ENCODE data around the gene C1S. TPM values are rescaled to one million over a fixed set of nuclear protein-coding genes. Genes with fewer than 3 reads are reported as not detected.

C1S gene
- total RNA-seq, 1 donor from 2014 or later: 5.8 TPM

DNA sequence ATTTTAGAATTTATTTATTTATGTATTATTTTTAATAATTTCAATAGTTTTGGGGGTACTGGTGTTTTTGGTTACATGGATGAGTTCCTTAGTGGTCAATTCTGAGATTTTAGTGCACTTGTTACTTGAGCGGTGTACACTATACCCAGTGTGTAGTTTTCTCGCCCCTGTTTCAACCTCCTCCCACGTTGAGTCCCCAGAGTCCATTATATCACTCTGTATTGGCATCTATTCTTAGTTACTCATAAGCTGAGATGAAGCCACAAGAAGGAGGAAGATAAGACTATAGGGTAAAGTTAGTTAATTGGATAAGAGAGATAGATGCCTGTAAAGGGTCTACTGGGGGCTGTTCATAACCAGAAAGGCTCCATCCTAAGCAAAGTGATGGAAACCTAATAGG lies 4.0 kb downstream of the C1S start:
- Mint-ChIP-seq H3K4me3 (ENCODE audit: unreplicated experiment) (no peak overlapping the region), H3K27me3 (ENCODE audit: unreplicated experiment) (peaks cover 3% of the 10 kb centered on the region), H3K9me3 (ENCODE audit: unreplicated experiment) (no peaks in the 10 kb centered on the region), H3K27ac (ENCODE audit: unreplicated experiment) (no peak overlapping the region), H3K4me1 (ENCODE audit: unreplicated experiment) (peaks cover 12% of the 10 kb centered on the region), H3K36me3 (ENCODE audit: low read depth, unreplicated experiment) (no peaks in the 10 kb centered on the region)
- TF ChIP-seq, protein P1, sequence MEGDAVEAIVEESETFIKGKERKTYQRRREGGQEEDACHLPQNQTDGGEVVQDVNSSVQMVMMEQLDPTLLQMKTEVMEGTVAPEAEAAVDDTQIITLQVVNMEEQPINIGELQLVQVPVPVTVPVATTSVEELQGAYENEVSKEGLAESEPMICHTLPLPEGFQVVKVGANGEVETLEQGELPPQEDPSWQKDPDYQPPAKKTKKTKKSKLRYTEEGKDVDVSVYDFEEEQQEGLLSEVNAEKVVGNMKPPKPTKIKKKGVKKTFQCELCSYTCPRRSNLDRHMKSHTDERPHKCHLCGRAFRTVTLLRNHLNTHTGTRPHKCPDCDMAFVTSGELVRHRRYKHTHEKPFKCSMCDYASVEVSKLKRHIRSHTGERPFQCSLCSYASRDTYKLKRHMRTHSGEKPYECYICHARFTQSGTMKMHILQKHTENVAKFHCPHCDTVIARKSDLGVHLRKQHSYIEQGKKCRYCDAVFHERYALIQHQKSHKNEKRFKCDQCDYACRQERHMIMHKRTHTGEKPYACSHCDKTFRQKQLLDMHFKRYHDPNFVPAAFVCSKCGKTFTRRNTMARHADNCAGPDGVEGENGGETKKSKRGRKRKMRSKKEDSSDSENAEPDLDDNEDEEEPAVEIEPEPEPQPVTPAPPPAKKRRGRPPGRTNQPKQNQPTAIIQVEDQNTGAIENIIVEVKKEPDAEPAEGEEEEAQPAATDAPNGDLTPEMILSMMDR (IDR thresholded peaks at IDR 0.05; ENCODE audit: unreplicated experiment): no peak
- no peak for DNase-seq (ENCODE audit: low spot score)

DNA sequence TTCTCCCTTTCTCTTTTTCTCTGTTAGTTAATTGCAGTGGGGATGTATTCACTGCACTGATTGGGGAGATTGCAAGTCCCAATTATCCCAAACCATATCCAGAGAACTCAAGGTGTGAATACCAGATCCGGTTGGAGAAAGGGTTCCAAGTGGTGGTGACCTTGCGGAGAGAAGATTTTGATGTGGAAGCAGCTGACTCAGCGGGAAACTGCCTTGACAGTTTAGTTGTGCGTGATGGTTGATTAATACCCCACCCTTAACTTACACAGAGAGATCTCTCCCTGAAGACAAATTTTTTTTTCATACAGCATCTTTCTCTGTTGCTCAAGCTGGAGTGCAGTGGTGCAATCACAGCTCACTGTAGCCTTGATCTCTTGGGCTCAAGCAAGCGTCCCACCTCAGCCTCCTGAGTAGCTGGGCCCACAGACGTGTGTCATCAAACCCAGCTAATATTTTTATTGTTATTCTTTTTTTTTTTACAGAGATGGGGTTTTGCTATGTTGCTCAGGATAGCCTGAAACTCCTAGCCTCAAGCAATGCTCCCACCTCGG lies 4.6 kb downstream of the C1S start:
- H3K4me1 Mint-ChIP-seq (ENCODE audit: unreplicated experiment): peaks cover 12% of the 10 kb centered on the region
- no peaks in the 10 kb centered on the region for H3K36me3 Mint-ChIP-seq (ENCODE audit: low read depth, unreplicated experiment)
- H3K27ac Mint-ChIP-seq (ENCODE audit: unreplicated experiment): no peak overlapping the region
- H3K27me3 Mint-ChIP-seq (ENCODE audit: unreplicated experiment): peaks cover 3% of the 10 kb centered on the region
- DNase-seq (ENCODE audit: low spot score): no peak
- TF ChIP-seq, protein P1 (IDR thresholded peaks at IDR 0.05; ENCODE audit: unreplicated experiment): no peak
- H3K9me3 Mint-ChIP-seq (ENCODE audit: unreplicated experiment): no peaks in the 10 kb centered on the region
- no peak overlapping the region for H3K4me3 Mint-ChIP-seq (ENCODE audit: unreplicated experiment)

DNA sequence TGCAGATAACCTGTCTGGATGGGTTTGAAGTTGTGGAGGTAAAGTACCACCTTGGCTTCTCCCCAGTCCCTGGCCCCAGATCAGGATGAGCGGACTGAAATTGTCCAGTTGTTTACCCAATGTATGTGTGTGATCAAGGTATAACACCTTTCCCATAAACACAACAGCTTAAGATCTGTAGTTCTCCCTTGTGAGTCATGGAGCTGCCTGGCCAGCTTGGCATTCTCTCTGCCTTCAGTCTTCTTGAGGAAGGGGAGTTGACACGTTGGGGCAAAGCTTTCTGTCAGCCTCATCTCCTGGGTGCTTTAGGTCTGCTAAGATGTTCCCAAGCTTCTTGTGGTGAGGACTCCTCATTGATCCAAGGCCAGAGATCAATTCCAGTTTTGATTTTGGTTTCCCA lies 6.1 kb downstream of the C1S start:
- H3K4me1 Mint-ChIP-seq (ENCODE audit: unreplicated experiment): no peaks in the 10 kb centered on the region
- no peaks in the 10 kb centered on the region for H3K36me3 Mint-ChIP-seq (ENCODE audit: low read depth, unreplicated experiment)
- TF ChIP-seq, protein P1 (IDR thresholded peaks at IDR 0.05; ENCODE audit: unreplicated experiment): no peak
- no peak overlapping the region for H3K4me3 Mint-ChIP-seq (ENCODE audit: unreplicated experiment)
- no peak for DNase-seq (ENCODE audit: low spot score)
- no peak overlapping the region for H3K27ac Mint-ChIP-seq (ENCODE audit: unreplicated experiment)
- H3K27me3 Mint-ChIP-seq (ENCODE audit: unreplicated experiment): peaks cover 3% of the 10 kb centered on the region
- H3K9me3 Mint-ChIP-seq (ENCODE audit: unreplicated experiment): no peaks in the 10 kb centered on the region

DNA sequence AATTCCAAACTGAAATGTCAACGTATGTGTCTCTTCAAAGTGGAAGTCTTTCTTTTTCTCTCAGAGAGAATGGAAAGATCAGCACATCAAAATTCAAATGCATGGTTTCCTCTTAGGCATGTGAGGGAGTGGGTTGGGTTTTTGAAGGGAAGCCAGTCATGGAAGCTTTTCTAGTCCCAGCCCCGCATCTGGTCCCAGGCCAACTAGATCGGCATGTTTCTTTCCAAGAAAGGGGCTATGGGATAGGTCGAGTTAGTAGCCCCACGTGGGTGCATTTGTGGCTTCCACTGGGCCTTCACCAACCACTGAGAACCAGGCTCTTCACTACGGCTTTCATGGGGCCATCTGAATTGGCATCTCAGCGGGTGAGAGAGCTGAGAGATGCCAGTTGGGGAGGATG lies 6.6 kb downstream of the C1S start:
- no peak overlapping the region for H3K4me3 Mint-ChIP-seq (ENCODE audit: unreplicated experiment)
- no peak overlapping the region for H3K27ac Mint-ChIP-seq (ENCODE audit: unreplicated experiment)
- no peaks in the 10 kb centered on the region for H3K4me1 Mint-ChIP-seq (ENCODE audit: unreplicated experiment)
- no peaks in the 10 kb centered on the region for H3K36me3 Mint-ChIP-seq (ENCODE audit: low read depth, unreplicated experiment)
- no peak for DNase-seq (ENCODE audit: low spot score)
- H3K27me3 Mint-ChIP-seq (ENCODE audit: unreplicated experiment): peaks cover 3% of the 10 kb centered on the region
- TF ChIP-seq, protein P1 (IDR thresholded peaks at IDR 0.05; ENCODE audit: unreplicated experiment): no peak
- no peaks in the 10 kb centered on the region for H3K9me3 Mint-ChIP-seq (ENCODE audit: unreplicated experiment)

DNA sequence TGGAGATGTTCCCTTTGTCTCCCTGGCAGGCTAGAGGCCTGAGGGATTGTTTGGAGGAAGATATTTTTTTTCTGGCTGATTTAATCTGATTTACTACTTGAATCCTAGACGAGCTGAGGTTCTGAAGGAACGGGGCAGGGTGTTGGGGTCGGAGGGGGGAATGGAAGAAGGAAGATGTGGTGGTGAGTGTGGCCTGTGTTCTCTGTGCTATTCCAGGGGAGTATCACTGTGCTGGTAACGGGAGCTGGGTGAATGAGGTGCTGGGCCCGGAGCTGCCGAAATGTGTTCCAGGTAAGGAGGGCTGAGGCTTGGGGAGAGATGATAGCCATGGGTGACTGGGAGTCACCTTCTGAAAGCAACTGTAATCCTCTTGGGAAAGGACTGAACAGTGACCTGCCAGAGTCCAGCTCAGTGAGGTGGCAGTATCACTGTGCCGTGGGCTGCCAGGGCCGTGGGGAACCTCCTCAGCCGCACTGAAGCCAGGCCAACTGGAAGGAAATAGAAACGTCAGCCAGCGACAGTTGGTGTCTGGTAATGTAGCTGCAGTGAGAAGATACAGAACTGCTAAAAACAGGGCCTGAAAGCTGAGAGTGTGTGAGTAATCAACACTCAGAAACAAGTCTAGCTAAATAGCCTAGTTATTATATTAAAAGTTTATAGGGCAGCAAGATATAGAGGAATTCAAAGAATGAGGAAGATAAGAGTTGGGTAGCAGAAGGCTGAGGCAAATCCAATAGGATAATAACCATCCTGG lies 7.9 kb downstream of the C1S start:
- Mint-ChIP-seq H3K36me3 (ENCODE audit: low read depth, unreplicated experiment) (no peaks in the 10 kb centered on the region), H3K4me3 (ENCODE audit: unreplicated experiment) (no peak overlapping the region), H3K4me1 (ENCODE audit: unreplicated experiment) (peaks cover 9% of the 10 kb centered on the region), H3K27me3 (ENCODE audit: unreplicated experiment) (peaks cover 4% of the 10 kb centered on the region), H3K27ac (ENCODE audit: unreplicated experiment) (no peak overlapping the region), H3K9me3 (ENCODE audit: unreplicated experiment) (no peaks in the 10 kb centered on the region)
- DNase-seq (ENCODE audit: low spot score): no peak
- TF ChIP-seq, protein P1 (IDR thresholded peaks at IDR 0.05; ENCODE audit: unreplicated experiment): no peak

All from endothelial cell (in vitro differentiated cells).